Activated CD8-positive, alpha-beta memory T cell treated with anti-CD3 and anti-CD28 coated beads for 48 hours (primary cell): Measurements from ENCODE around the gene AMMECR1.

Experiments used
- DNase-seq, 3 experiments: peaks; one replicate each; pipeline ENCODE4 v3.0.0-alpha.2; 2020; ENCODE audit warnings: low read depth in 2 of 3, low spot score in 2 of 3

AMMECR1 gene

GRCh38 chrX:110214684-110215083 lies 103.2 kb downstream of the AMMECR1 start:
- DNase-seq: no peak

- DNase-seq: no peak
Observed at GRCh38 chrX:110213183-110213582, 104.7 kb downstream of the AMMECR1 start.

- DNase-seq: no peak
Observed at GRCh38 chrX:110212299-110212698, 105.6 kb downstream of the AMMECR1 start.

GRCh38 chrX:110211340-110211739 lies 106.5 kb downstream of the AMMECR1 start:
- no peak for DNase-seq

GRCh38 chrX:110210417-110211139 lies 107.3 kb downstream of the AMMECR1 start:
- no peak for DNase-seq

- no peak for DNase-seq
Observed at GRCh38 chrX:110208092-110208491, 109.8 kb downstream of the AMMECR1 start.

GRCh38 chrX:110204986-110205385 lies 112.9 kb downstream of the AMMECR1 start:
- DNase-seq: no peak

- no peak for DNase-seq
Observed at GRCh38 chrX:110201799-110202198, 116.1 kb downstream of the AMMECR1 start.

GRCh38 chrX:110194977-110195376 lies 122.9 kb downstream of the AMMECR1 start:
- no peak for DNase-seq

GRCh38 chrX:110192516-110192915 lies 125.4 kb downstream of the AMMECR1 start:
- DNase-seq: no peak

GRCh38 chrX:110188701-110189558 lies 129.0 kb downstream of the AMMECR1 start:
- no peak for DNase-seq

- no peak for DNase-seq
Observed at GRCh38 chrX:110183314-110183713, 134.6 kb downstream of the AMMECR1 start.

GRCh38 chrX:110182865-110183264 lies 135.0 kb downstream of the AMMECR1 start:
- no peak for DNase-seq

GRCh38 chrX:110182362-110182761 lies 135.5 kb downstream of the AMMECR1 start:
- no peak for DNase-seq

GRCh38 chrX:110181459-110182137 lies 136.3 kb downstream of the AMMECR1 start:
- DNase-seq: no peak

- no peak for DNase-seq
Observed at GRCh38 chrX:110180928-110181310, 137.0 kb downstream of the AMMECR1 start.

- DNase-seq: no peak
Observed at GRCh38 chrX:110180176-110180927, 137.5 kb downstream of the AMMECR1 start.

- DNase-seq: no peak
Observed at GRCh38 chrX:110178179-110178865, 139.6 kb downstream of the AMMECR1 start.

- no peak for DNase-seq
Observed at GRCh38 chrX:110175696-110176095, 142.2 kb downstream of the AMMECR1 start.

GRCh38 chrX:110175146-110175545 lies 142.7 kb downstream of the AMMECR1 start:
- DNase-seq: no peak
